Measurements from ENCODE around the gene ARHGAP4.

GRCh38 chrX:153966841-153967535, 40.9 kb upstream of the ARHGAP4 start:
- TF ChIP-seq TAF1 (IDR thresholded peaks at IDR 0.05; ENCODE audit: low read depth) (no peak), MAX (IDR thresholded peaks at IDR 0.05) (no peak), EP300 (IDR thresholded peaks at IDR 0.05; ENCODE audit: borderline replicate concordance) (no peak), ZBTB7A (IDR thresholded peaks at IDR 0.05; ENCODE audit: low read depth) (no peak), CREB1 (IDR thresholded peaks at IDR 0.05; ENCODE audit: low read depth) (no peak), CEBPB (IDR thresholded peaks at IDR 0.05) (no peak), REST (IDR thresholded peaks at IDR 0.05; ENCODE audit: low read depth) (no peak), TEAD4 (IDR thresholded peaks at IDR 0.05) (no peak), TCF12 (IDR thresholded peaks at IDR 0.05; ENCODE audit: low read depth) (no peak), RAD21 (IDR thresholded peaks at IDR 0.05; ENCODE audit: low read depth) (no peak), YY1 (IDR thresholded peaks at IDR 0.05; ENCODE audit: low read depth) (no peak), USF1 (IDR thresholded peaks at IDR 0.05) (no peak)
